DOHH2 (cell line): ENCODE results near the gene DCAF10.

Source experiments
- H3F3A ChIP-seq: fragments of 200-600 bp; sonication (generic), shearing (Covaris generic); 2 replicates; pipeline ENCODE4 v1.6.0; 2016; ENCODE audit warnings: antibody characterized with exemption, mild to moderate bottlenecking; ENCODE audit not compliant: control insufficient read depth, insufficient read depth
- H3K27ac ChIP-seq: fragments of 200-600 bp; sonication (generic); 2 replicates; pipeline ENCODE4 v1.5.1; 2014; ENCODE audit warnings: low read depth, mild to moderate bottlenecking, low read length, moderate library complexity
- H3K27me3 ChIP-seq: fragments of 200-600 bp; sonication (generic); 2 replicates; pipeline ENCODE4 v1.6.1; 2014; ENCODE audit warnings: mild to moderate bottlenecking, low read length, mixed read lengths; ENCODE audit not compliant: control insufficient read depth
- H3K36me3 ChIP-seq: fragments of 200-600 bp; sonication (generic); 2 replicates; pipeline ENCODE4 v1.6.1; 2014; ENCODE audit warnings: mild to moderate bottlenecking, low read length, moderate library complexity, mixed read lengths; ENCODE audit not compliant: control insufficient read depth
- H3K4me1 ChIP-seq: fragments of 200-600 bp; sonication (generic); 2 replicates; pipeline ENCODE4 v1.6.1; 2014; ENCODE audit warnings: mild to moderate bottlenecking, low read length, mixed read lengths; ENCODE audit not compliant: control insufficient read depth
- H3K4me2 ChIP-seq: fragments of 200-600 bp; sonication (generic); 2 replicates; pipeline ENCODE4 v1.6.0; 2014; ENCODE audit warnings: mild to moderate bottlenecking, low read length, moderate library complexity
- H3K4me3 ChIP-seq: fragments of 200-600 bp; sonication (generic); 2 replicates; pipeline ENCODE4 v1.5.1; 2014; ENCODE audit warnings: mild to moderate bottlenecking, low read length, mixed read lengths
- H3K79me2 ChIP-seq: fragments of 200-600 bp; sonication (generic); 2 replicates; pipeline ENCODE4 v1.6.1; 2014; ENCODE audit warnings: mild to moderate bottlenecking, low read length, mixed read lengths; ENCODE audit not compliant: control insufficient read depth
- H3K9me2 ChIP-seq: fragments of 200-600 bp; sonication (generic); replicated peaks from 2 replicates; pipeline ENCODE4 v1.6.1; 2014; ENCODE audit warnings: mild to moderate bottlenecking, low read length, mixed read lengths; ENCODE audit not compliant: control insufficient read depth
- H3K9me3 ChIP-seq: fragments of 200-600 bp; sonication (generic); 2 replicates; pipeline ENCODE4 v1.6.1; 2014; ENCODE audit warnings: antibody characterized with exemption, low read length, mixed read lengths; ENCODE audit not compliant: control insufficient read depth, insufficient read depth
- H4K20me1 ChIP-seq: fragments of 200-600 bp; sonication (generic); 2 replicates; pipeline ENCODE4 v1.6.0; 2014; ENCODE audit warnings: low read depth, mild to moderate bottlenecking, antibody characterized with exemption, low read length, moderate library complexity; ENCODE audit not compliant: control insufficient read depth, insufficient read depth
- CTCF ChIP-seq: fragments of 200-600 bp; sonication (generic); IDR thresholded peaks from one replicate; pipeline ENCODE4 v1.5.1; 2014; ENCODE audit warnings: antibody characterized with exemption, mild to moderate bottlenecking, low read depth, low read length; ENCODE audit not compliant: poor library complexity, severe bottlenecking
- EZH2phosphoT487 ChIP-seq: fragments of 200-600 bp; sonication (generic); IDR thresholded peaks from 2 replicates; pipeline ENCODE4 v1.6.1; 2017; ENCODE audit warnings: borderline replicate concordance, mild to moderate bottlenecking, antibody characterized with exemption, low read length, moderate library complexity, mixed read lengths

The DCAF10 gene

GRCh38 chr9:37769995-37770394 lies 30.6 kb upstream of the DCAF10 start:
- no peaks in the 10 kb centered on the region for H3K4me1 ChIP-seq
- H3F3A ChIP-seq, result 0 out of 2 replicates have a peak, but pooled peaks cover 2% of the 10 kb centered on the region
- no peaks in the 10 kb centered on the region for H4K20me1 ChIP-seq
- H3K27me3 ChIP-seq, result no peaks in the 10 kb centered on the region
- no peak overlapping the region for H3K4me3 ChIP-seq
- H3K9me3 ChIP-seq, result no peaks in the 10 kb centered on the region
- H3K9me2 ChIP-seq, result no peaks in the 10 kb centered on the region
- H3K36me3 ChIP-seq, result 0 out of 2 replicates have a peak, but pooled peaks cover 2% of the 10 kb centered on the region
- TF ChIP-seq CTCF (no peak), EZH2phosphoT487 (no peak)
- no peaks in the 10 kb centered on the region for H3K79me2 ChIP-seq
- H3K4me2 ChIP-seq, result no peak overlapping the region
- no peak overlapping the region for H3K27ac ChIP-seq

- no peak overlapping the region for H3K4me3 ChIP-seq
- H3K27me3 ChIP-seq, result no peaks in the 10 kb centered on the region
- H3K79me2 ChIP-seq, result peaks cover 3% of the 10 kb centered on the region; the same call in 1 of the 2 replicates
- no peak overlapping the region for H3K4me2 ChIP-seq
- no peaks in the 10 kb centered on the region for H4K20me1 ChIP-seq
- peaks cover 47% of the 10 kb centered on the region for H3K36me3 ChIP-seq
- H3K9me2 ChIP-seq, result no peaks in the 10 kb centered on the region
- TF ChIP-seq CTCF (no peak), EZH2phosphoT487 (no peak)
- H3K9me3 ChIP-seq, result no peaks in the 10 kb centered on the region
- H3K27ac ChIP-seq, result no peak overlapping the region
- 0 out of 2 replicates have a peak, but pooled peaks cover 2% of the 10 kb centered on the region for H3F3A ChIP-seq
- no peaks in the 10 kb centered on the region for H3K4me1 ChIP-seq
Observed at GRCh38 chr9:37775216-37775919, 25.2 kb upstream of the DCAF10 start.

- H3F3A ChIP-seq, result no peaks in the 10 kb centered on the region
- no peaks in the 10 kb centered on the region for H3K9me2 ChIP-seq
- peaks cover 12% of the 10 kb centered on the region for H3K79me2 ChIP-seq
- H3K36me3 ChIP-seq, result peaks cover 56% of the 10 kb centered on the region
- H3K4me1 ChIP-seq, result no peaks in the 10 kb centered on the region
- H3K27me3 ChIP-seq, result no peaks in the 10 kb centered on the region
- H3K4me3 ChIP-seq, result no peak overlapping the region
- no peak overlapping the region for H3K27ac ChIP-seq
- no peak overlapping the region for H3K4me2 ChIP-seq
- no peaks in the 10 kb centered on the region for H3K9me3 ChIP-seq
- 0 out of 2 replicates have a peak, but pooled peaks cover 1% of the 10 kb centered on the region for H4K20me1 ChIP-seq
- no peak for TF ChIP-seq EZH2phosphoT487
- no peak for TF ChIP-seq CTCF
Observed at GRCh38 chr9:37776328-37776727, 24.3 kb upstream of the DCAF10 start.
